IMR-90 (cell line): Measurements from ENCODE around the gene HS3ST2. TPM values are rescaled to one million over a fixed set of nuclear protein-coding genes. Genes with fewer than 3 reads are reported as not detected.

Source experiments
- ATAC-seq: fragments of 200-7000 bp; cut with Tn5 transposase; 2 replicates; pipeline ENCODE4 v1.9.1; 2020; ENCODE audit warnings: low read depth, mild to moderate bottlenecking, moderate library complexity
- BruUV-seq: library from RNA; stranded (reverse); fragments of 400-500 nt; replicated peaks from 2 replicates; lab custom pipeline; 2021; lab: Mats Ljungman, UMichigan
- CTCF ChIA-PET: fragments of 300-600 bp; formaldehyde crosslinking; extraction: SDS; loops from one replicate; lab custom pipeline; 2021; ENCODE audit warnings: antibody characterized with exemption; lab: Yijun Ruan, JAX
- POLR2A ChIA-PET: fragments of 300-600 bp; sonication (Branson Sonifier 250); formaldehyde crosslinking; loops from one replicate; lab custom pipeline; 2022; ENCODE audit warnings: antibody characterized with exemption; ENCODE audit not compliant: unreplicated experiment; lab: Charles Lee
- DNase-seq: peaks from one replicate; pipeline ENCODE4 v3.0.0; 2013
- H2AFZ ChIP-seq: replicated peaks from 2 replicates; pipeline ENCODE3; 2013; ENCODE audit warnings: low read length, mild to moderate bottlenecking; ENCODE audit not compliant: poor library complexity
- H2AK5ac ChIP-seq: 2 replicates; pipeline ENCODE4 v1.6.1; 2013; ENCODE audit warnings: low read depth, low read length, inconsistent platforms
- H2AK9ac ChIP-seq: replicated peaks from 2 replicates; pipeline ENCODE3; 2013; ENCODE audit warnings: mild to moderate bottlenecking, low read depth, low read length, moderate library complexity; ENCODE audit not compliant: poor library complexity
- H2BK120ac ChIP-seq: 2 replicates; pipeline ENCODE4 v1.6.1; 2013; ENCODE audit warnings: low read depth, low read length, inconsistent platforms
- H2BK15ac ChIP-seq: 3 replicates; pipeline ENCODE4 v1.6.1; 2013; ENCODE audit warnings: low read depth, low read length, inconsistent platforms
- H2BK20ac ChIP-seq: 2 replicates; pipeline ENCODE4 v1.6.1; 2013; ENCODE audit warnings: low read depth, mild to moderate bottlenecking, inconsistent platforms, low read length, moderate library complexity
- H2BK5ac ChIP-seq: 2 replicates; pipeline ENCODE4 v1.6.1; 2013; ENCODE audit warnings: mild to moderate bottlenecking, low read depth, low read length, inconsistent platforms; ENCODE audit not compliant: poor library complexity, severe bottlenecking
- H3K14ac ChIP-seq: replicated peaks from 2 replicates; pipeline ENCODE4 v1.6.1; 2013; ENCODE audit warnings: low read depth, low read length, inconsistent platforms
- H3K18ac ChIP-seq: 2 replicates; pipeline ENCODE4 v1.6.1; 2013; ENCODE audit warnings: low read depth, low read length, control low read depth
- H3K23ac ChIP-seq: 2 replicates; pipeline ENCODE4 v1.6.1; 2013; ENCODE audit warnings: low read depth, low read length, inconsistent platforms
- H3K27ac ChIP-seq: 2 replicates; pipeline ENCODE4 v1.5.1; 2013; ENCODE audit warnings: mild to moderate bottlenecking, control low read depth, low read length; ENCODE audit not compliant: insufficient read depth
- H3K27me3 ChIP-seq: 2 replicates; pipeline ENCODE4 v1.6.1; 2013; ENCODE audit warnings: low read length; ENCODE audit not compliant: control insufficient read depth, insufficient read depth
- H3K36me3 ChIP-seq: 2 replicates; pipeline ENCODE4 v1.6.1; 2013; ENCODE audit warnings: low read length, mixed read lengths; ENCODE audit not compliant: control insufficient read depth, insufficient read depth
- H3K4ac ChIP-seq: 2 replicates; pipeline ENCODE4 v1.6.1; 2013; ENCODE audit warnings: low read depth, low read length, inconsistent platforms
- H3K4me1 ChIP-seq: 2 replicates; pipeline ENCODE4 v1.6.1; 2013; ENCODE audit warnings: low read length, mixed read lengths; ENCODE audit not compliant: control insufficient read depth, insufficient read depth
- H3K4me2 ChIP-seq: 2 replicates; pipeline ENCODE4 v1.6.1; 2013; ENCODE audit warnings: low read depth, mild to moderate bottlenecking, control low read depth, low read length, moderate library complexity
- H3K4me3 ChIP-seq: 2 replicates; pipeline ENCODE4 v1.5.1; 2013; ENCODE audit warnings: low read depth, mild to moderate bottlenecking, control low read depth, low read length, moderate library complexity; ENCODE audit not compliant: insufficient read depth
- H3K56ac ChIP-seq: 2 replicates; pipeline ENCODE4 v1.6.1; 2013; ENCODE audit warnings: low read length, inconsistent platforms; ENCODE audit not compliant: insufficient read depth; ENCODE audit errors: extremely low read depth
- H3K79me1 ChIP-seq, 2 experiments: 2 replicates each; pipeline ENCODE4 v1.6.1; 2013; ENCODE audit warnings: low read length in 2 of 2, inconsistent platforms in 1 of 2, low read depth in 1 of 2
- H3K9ac ChIP-seq: 2 replicates; pipeline ENCODE4 v1.6.1; 2013; ENCODE audit warnings: low read depth, low read length, control low read depth
- H3K9me1 ChIP-seq: 2 replicates; pipeline ENCODE4 v1.6.1; 2013; ENCODE audit warnings: low read length, inconsistent platforms; ENCODE audit not compliant: insufficient read depth
- H3K9me3 ChIP-seq: 2 replicates; pipeline ENCODE4 v1.6.1; 2013; ENCODE audit warnings: low read length; ENCODE audit not compliant: control insufficient read depth, insufficient read depth
- H4K20me1 ChIP-seq: 2 replicates; pipeline ENCODE4 v1.6.1; 2013; ENCODE audit warnings: low read length, inconsistent platforms; ENCODE audit not compliant: insufficient read depth
- H4K5ac ChIP-seq: 2 replicates; pipeline ENCODE4 v1.6.1; 2013; ENCODE audit warnings: mild to moderate bottlenecking, low read depth, low read length, control low read depth
- H4K8ac ChIP-seq, 2 experiments: 2 replicates each; pipeline ENCODE4 v1.6.1; 2013; ENCODE audit warnings: low read depth in 2 of 2, low read length in 2 of 2, control low read depth in 1 of 2, inconsistent platforms in 1 of 2
- H4K91ac ChIP-seq: 2 replicates; pipeline ENCODE4 v1.6.1; 2013; ENCODE audit warnings: low read depth, low read length, inconsistent platforms; ENCODE audit not compliant: insufficient read depth
- BHLHE40 ChIP-seq: fragments of 150-350 bp; IDR thresholded peaks from 2 replicates; pipeline ENCODE4 v1.6.1; 2016; ENCODE audit warnings: mild to moderate bottlenecking, low read depth, low read length
- MXI1 ChIP-seq: IDR thresholded peaks from 2 replicates; pipeline ENCODE4 v1.6.1; 2012; ENCODE audit warnings: low read depth, mild to moderate bottlenecking, low read length, moderate library complexity, borderline replicate concordance
- RAD21 ChIP-seq: IDR thresholded peaks from 2 replicates; pipeline ENCODE4 v1.6.1; 2012; ENCODE audit warnings: low read length, improper control_type of control experiment
- SMC3 ChIP-seq: fragments of 150-350 bp; IDR thresholded peaks from 2 replicates; pipeline ENCODE4 v1.6.1; 2016; ENCODE audit warnings: low read depth, mild to moderate bottlenecking, antibody characterized with exemption, low read length, moderate library complexity
- WGBS, 2 experiments: methylation state at CpG; one replicate each; pipeline versions ENCODE4 v1.1.5 to v1.1.7; 2013; ENCODE audit warnings: missing lambda C conversion rate in 2 of 2; ENCODE audit not compliant: insufficient read length in 1 of 2; ENCODE audit errors: extremely low coverage in 2 of 2; 5-methylcytosine and 5-hydroxymethylcytosine counted together
- dilution Hi-C: fragments of 300-500 bp; cut with HindIII; formaldehyde crosslinking; loops from one replicate; pipeline ENCODE4 v1.14.3; 2018; ENCODE audit warnings: low sequenced_read_pairs; ENCODE audit not compliant: unreplicated experiment
- in situ Hi-C: fragments of 300-500 bp; cut with MboI; formaldehyde crosslinking; loops from 3 replicates; pipeline ENCODE4 v1.14.3; 2019; ENCODE audit warnings: low sequenced_read_pairs, inconsistent platforms, mixed read lengths
- intact Hi-C: fragments of 100-400 bp; cut with micrococcal nuclease; formaldehyde crosslinking; loops from 2 replicates; pipeline ENCODE4 v1.10.0; 2022
- polyA plus RNA-seq, 3 experiments: library from polyadenylated mRNA; depleted of rRNA; stranded (reverse); fragments of >200 nt; gene quantifications; 2 replicates each; pipeline ENCODE4 v1.2.3, GENCODE V29; 2012; ENCODE audit warnings: low replicate concordance in 1 of 3
- total RNA-seq: library from RNA; depleted of rRNA; stranded (reverse); fragments of >200 nt; gene quantifications from 2 replicates; pipeline ENCODE4 v1.2.3, GENCODE V29; 2012
- TF ChIP-seq, protein P1 (sequence below): conservative IDR thresholded peaks from 2 replicates; pipeline ENCODE4 v1.5.1; 2012; ENCODE audit warnings: mild to moderate bottlenecking, low read depth, low read length, improper control_type of control experiment
- TF ChIP-seq, protein P2 (sequence below): fragments of 150-350 bp; IDR thresholded peaks from 2 replicates; pipeline ENCODE4 v1.6.1; 2017; ENCODE audit warnings: mild to moderate bottlenecking, antibody characterized with exemption, low read length, low read depth

Gene HS3ST2
- total and polyA plus RNA-seq, 2 of the 4 experiments (the other 2 are of a cell fraction) = not detected

DNA sequence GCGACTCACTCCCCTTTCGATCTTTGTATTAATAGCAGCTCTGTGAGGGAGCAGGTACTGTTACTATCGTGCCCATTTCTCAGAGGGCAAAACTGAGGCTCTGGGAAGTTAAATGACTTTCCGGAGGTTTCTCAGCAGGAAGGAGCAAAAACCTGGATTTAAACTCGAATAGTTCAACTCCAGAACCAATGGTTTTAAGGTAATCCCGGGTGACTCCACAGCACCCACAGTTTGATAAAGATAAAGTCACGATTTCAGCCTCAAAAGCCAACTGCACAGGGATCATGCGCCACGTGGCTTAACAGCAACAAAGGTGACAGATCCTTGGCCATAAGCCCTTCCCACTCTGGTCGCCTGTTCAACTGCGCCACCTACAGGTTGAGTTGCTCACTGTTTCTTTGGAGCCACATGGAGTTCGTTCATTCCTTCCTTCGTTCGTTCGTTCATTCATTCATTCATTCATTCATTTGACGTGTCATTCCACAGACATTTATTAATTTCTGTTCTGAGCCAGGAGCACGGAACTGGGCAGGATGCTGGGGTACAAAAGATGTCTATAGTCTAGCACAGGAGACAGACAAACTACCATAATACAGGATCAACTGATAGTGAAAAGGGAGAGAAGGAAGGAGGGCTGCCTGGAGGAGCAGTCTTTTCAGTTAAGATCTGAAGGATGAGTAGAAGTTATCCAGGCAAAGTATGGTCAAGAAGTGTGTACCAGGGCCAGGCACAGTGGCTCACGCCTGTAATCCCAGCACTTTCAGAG, 134.8 kb downstream of the HS3ST2 start:
- Histone ChIP-seq H2BK15ac (no peak overlapping the region), H2AFZ (peak overlapping the region; percentile 57), H4K20me1 (no peaks in the 10 kb centered on the region), H4K8ac (no peak overlapping the region), H2AK5ac (no peak overlapping the region), H3K23ac (no peak overlapping the region), H2BK20ac (no peak overlapping the region), H3K9ac (no peak overlapping the region), H3K4me1 (no peaks in the 10 kb centered on the region), H3K27me3 (peaks cover 5% of the 10 kb centered on the region; the same call in 1 of the 2 replicates), H3K56ac (no peak overlapping the region), H2AK9ac (no peak overlapping the region), H3K79me1 (no peaks in the 10 kb centered on the region), H3K4ac (no peak overlapping the region), H4K91ac (no peak overlapping the region), H3K4me3 (no peak overlapping the region), H3K14ac (no peak overlapping the region), H3K27ac (no peak overlapping the region), H2BK5ac (no peak overlapping the region), H3K9me1 (peaks cover 3% of the 10 kb centered on the region; the same call in 1 of the 2 replicates), H3K9me3 (no peaks in the 10 kb centered on the region), H4K5ac (no peak overlapping the region), H3K36me3 (no peaks in the 10 kb centered on the region), H2BK120ac (no peak overlapping the region), H3K18ac (no peak overlapping the region), H3K4me2 (no peak overlapping the region)
- dilution Hi-C loops (no loop called here), in situ Hi-C loops (no loop called here), intact Hi-C loops (no loop called here)
- WGBS, 2 experiments = 12% methylated on average over 5 of the region's 18 CpGs; no CpG with 5 or more reads in 1 of the 2 experiments
- TF ChIP-seq RAD21 = peak; percentile 39; the same call in 1 of the 2 replicates
- no peak for TF ChIP-seq MXI1
- TF ChIP-seq, protein P1, sequence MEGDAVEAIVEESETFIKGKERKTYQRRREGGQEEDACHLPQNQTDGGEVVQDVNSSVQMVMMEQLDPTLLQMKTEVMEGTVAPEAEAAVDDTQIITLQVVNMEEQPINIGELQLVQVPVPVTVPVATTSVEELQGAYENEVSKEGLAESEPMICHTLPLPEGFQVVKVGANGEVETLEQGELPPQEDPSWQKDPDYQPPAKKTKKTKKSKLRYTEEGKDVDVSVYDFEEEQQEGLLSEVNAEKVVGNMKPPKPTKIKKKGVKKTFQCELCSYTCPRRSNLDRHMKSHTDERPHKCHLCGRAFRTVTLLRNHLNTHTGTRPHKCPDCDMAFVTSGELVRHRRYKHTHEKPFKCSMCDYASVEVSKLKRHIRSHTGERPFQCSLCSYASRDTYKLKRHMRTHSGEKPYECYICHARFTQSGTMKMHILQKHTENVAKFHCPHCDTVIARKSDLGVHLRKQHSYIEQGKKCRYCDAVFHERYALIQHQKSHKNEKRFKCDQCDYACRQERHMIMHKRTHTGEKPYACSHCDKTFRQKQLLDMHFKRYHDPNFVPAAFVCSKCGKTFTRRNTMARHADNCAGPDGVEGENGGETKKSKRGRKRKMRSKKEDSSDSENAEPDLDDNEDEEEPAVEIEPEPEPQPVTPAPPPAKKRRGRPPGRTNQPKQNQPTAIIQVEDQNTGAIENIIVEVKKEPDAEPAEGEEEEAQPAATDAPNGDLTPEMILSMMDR = peak; percentile 53
- TF ChIP-seq BHLHE40 = no peak
- peak; percentile 26; the same call in 1 of the 2 replicates for TF ChIP-seq SMC3
- TF ChIP-seq, protein P2, sequence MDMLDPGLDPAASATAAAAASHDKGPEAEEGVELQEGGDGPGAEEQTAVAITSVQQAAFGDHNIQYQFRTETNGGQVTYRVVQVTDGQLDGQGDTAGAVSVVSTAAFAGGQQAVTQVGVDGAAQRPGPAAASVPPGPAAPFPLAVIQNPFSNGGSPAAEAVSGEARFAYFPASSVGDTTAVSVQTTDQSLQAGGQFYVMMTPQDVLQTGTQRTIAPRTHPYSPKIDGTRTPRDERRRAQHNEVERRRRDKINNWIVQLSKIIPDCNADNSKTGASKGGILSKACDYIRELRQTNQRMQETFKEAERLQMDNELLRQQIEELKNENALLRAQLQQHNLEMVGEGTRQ = peak; percentile 50; the same call in 1 of the 2 replicates
- ATAC-seq (no peak), DNase-seq (peak; percentile 34)
- POLR2A ChIA-PET = no interaction called here
- no TSS peak for BruUV-seq
- CTCF ChIA-PET = no interaction called here
